Natural killer cell (primary cell): ENCODE data around the gene FYN. TPM values are rescaled to one million over a fixed set of nuclear protein-coding genes. Genes with fewer than 3 reads are reported as not detected.

ENCODE experiments used
- ATAC-seq, 3 donors: fragments of 150-1000 bp in 2 of 3; fragments of 200-7000 bp in 1 of 3; cut with Tn5 transposase; 1 replicate in 1 of 3; 2 replicates in 2 of 3; pipeline ENCODE4 v1.10.0; 2021; ENCODE audit warnings: mild to moderate bottlenecking in 2 of 3, moderate library complexity in 2 of 3
- DNase-seq, 2 donors: peaks; one replicate each; pipeline versions ENCODE4 v3.0.0 to v3.0.0-alpha.2; 2013 to 2021; ENCODE audit warnings: mixed read lengths in 1 of 2
- H3K27ac ChIP-seq: one replicate; pipeline ENCODE4 v1.5.1; 2013; ENCODE audit warnings: mild to moderate bottlenecking, low read length
- H3K27me3 ChIP-seq: one replicate; pipeline ENCODE4 v1.6.1; 2013; ENCODE audit warnings: low read length; ENCODE audit not compliant: control insufficient read depth, insufficient read depth
- H3K36me3 ChIP-seq: one replicate; pipeline ENCODE4 v1.6.1; 2013; ENCODE audit warnings: low read length; ENCODE audit not compliant: control insufficient read depth, insufficient read depth
- H3K4me1 ChIP-seq: one replicate; pipeline ENCODE4 v1.6.1; 2013; ENCODE audit warnings: low read length; ENCODE audit not compliant: control insufficient read depth, insufficient read depth
- H3K4me3 ChIP-seq: one replicate; pipeline ENCODE4 v1.5.1; 2013; ENCODE audit warnings: low read length
- H3K9me3 ChIP-seq: one replicate; pipeline ENCODE4 v1.6.1; 2013; ENCODE audit warnings: low read length; ENCODE audit not compliant: control insufficient read depth, insufficient read depth
- H3K27ac Mint-ChIP-seq, 2 donors: one replicate each; pipeline ENCODE4 v1.8.0; 2022; ENCODE audit warnings: mild to moderate bottlenecking in 2 of 2, mixed read lengths in 2 of 2, moderate library complexity in 1 of 2
- H3K27me3 Mint-ChIP-seq, 2 donors: one replicate each; pipeline ENCODE4 v1.8.0; 2022; ENCODE audit warnings: low read depth in 2 of 2, mixed read lengths in 2 of 2
- H3K36me3 Mint-ChIP-seq: one replicate; pipeline ENCODE4 v1.8.0; 2022; ENCODE audit warnings: mixed read lengths
- H3K4me1 Mint-ChIP-seq, 2 donors: one replicate each; pipeline ENCODE4 v1.8.0; 2022; ENCODE audit warnings: mixed read lengths in 2 of 2
- H3K4me3 Mint-ChIP-seq: one replicate; pipeline ENCODE4 v1.8.0; 2022; ENCODE audit warnings: mild to moderate bottlenecking, moderate library complexity, mixed read lengths
- H3K9me3 Mint-ChIP-seq, 2 donors: one replicate each; pipeline ENCODE4 v1.8.0; 2022; ENCODE audit warnings: mixed read lengths in 2 of 2
- WGBS: methylation state at CpG from one replicate; pipeline ENCODE4 v1.1.7; 2013; ENCODE audit warnings: missing lambda C conversion rate; ENCODE audit not compliant: insufficient coverage; 5-methylcytosine and 5-hydroxymethylcytosine counted together
- intact Hi-C: fragments of 100-400 bp; cut with micrococcal nuclease; formaldehyde crosslinking; loops from one replicate; pipeline ENCODE4 v1.14.2; 2022
- total RNA-seq, 4 donors: library from RNA; stranded (reverse); fragments of 120-200 nt in 1 of 4; gene quantifications; one replicate each; pipeline versions ENCODE4 v1.2.3 to v1.2.4, GENCODE V29; 2013 to 2022
- TF ChIP-seq, protein P1 (sequence below): fragments of 200-600 bp; IDR thresholded peaks from one replicate; pipeline ENCODE4 v1.8.0; 2022; ENCODE audit warnings: antibody characterized with exemption

FYN gene
- total RNA-seq, 3 donors from 2014 or later (not counting 1 experiment from before 2014, with no cell fraction given), result 616 to 757 (median 713) TPM

DNA sequence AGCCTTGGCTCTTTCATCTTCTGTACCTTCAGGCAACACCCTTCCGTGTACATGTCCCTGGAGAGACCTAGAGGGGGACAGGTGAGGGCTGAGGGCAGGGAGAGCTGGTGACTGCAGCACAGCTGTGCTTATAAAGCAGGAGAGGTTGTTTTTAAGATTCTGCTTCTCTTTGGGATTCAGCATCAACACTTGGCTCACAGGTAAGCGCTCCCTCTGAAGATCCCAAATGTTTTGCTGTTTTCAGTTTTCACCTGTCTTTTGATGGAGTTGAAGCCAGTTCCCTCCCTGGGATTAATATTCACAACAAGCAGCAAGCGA lies 248.2 kb downstream of the FYN start:
- Histone ChIP-seq H3K9me3 (peaks cover 5% of the 10 kb centered on the region), H3K27me3 (no peaks in the 10 kb centered on the region), H3K4me3 (no peak overlapping the region), H3K36me3 (peaks cover 2% of the 10 kb centered on the region), H3K27ac (no peak overlapping the region), H3K4me1 (no peaks in the 10 kb centered on the region)
- Mint-ChIP-seq H3K27ac (no peak overlapping the region), H3K27me3 (no peaks in the 10 kb centered on the region), H3K9me3 (peaks cover 0 to 2% of the 10 kb centered on the region in 2 donors), H3K4me1 (no peaks in the 10 kb centered on the region), H3K36me3 (peaks cover 15% of the 10 kb centered on the region), H3K4me3 (no peak overlapping the region)
- ATAC-seq, result no peak
- TF ChIP-seq, protein P1, sequence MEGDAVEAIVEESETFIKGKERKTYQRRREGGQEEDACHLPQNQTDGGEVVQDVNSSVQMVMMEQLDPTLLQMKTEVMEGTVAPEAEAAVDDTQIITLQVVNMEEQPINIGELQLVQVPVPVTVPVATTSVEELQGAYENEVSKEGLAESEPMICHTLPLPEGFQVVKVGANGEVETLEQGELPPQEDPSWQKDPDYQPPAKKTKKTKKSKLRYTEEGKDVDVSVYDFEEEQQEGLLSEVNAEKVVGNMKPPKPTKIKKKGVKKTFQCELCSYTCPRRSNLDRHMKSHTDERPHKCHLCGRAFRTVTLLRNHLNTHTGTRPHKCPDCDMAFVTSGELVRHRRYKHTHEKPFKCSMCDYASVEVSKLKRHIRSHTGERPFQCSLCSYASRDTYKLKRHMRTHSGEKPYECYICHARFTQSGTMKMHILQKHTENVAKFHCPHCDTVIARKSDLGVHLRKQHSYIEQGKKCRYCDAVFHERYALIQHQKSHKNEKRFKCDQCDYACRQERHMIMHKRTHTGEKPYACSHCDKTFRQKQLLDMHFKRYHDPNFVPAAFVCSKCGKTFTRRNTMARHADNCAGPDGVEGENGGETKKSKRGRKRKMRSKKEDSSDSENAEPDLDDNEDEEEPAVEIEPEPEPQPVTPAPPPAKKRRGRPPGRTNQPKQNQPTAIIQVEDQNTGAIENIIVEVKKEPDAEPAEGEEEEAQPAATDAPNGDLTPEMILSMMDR, result no peak
- 95% methylated on average over 3 of the region's 3 CpGs for WGBS
- DNase-seq, result no peak
- intact Hi-C loops, result no loop called here

DNA sequence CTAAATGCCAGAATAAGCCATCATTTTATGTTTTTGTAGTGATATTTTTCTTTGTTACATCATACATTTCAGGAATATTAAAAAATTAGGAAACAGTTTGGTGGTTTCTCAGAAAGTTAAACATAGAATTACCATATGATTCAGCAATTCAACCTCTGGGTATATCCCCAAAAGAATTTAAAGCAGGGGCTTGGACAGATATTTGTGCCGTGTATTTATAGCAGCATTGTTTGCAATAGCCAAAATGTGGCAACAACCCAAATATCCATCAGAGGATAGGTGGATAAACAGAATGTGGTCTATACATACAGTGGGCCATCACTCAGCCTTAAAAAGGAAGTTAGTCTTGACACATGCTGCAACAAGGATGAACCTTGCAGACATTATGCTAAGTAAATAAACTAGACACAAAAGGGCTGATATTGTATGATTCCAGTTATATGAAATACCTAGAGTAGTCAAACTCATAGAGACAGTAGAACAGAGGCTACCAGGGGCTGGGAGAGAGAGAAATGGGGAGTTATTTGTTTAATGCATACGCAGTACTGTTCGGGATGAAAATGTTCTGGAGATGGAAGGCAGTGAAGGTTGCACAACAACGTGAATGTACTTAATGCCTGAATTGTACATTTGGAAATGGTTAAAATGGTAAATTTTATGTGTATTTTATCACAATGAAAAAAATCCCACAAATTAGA lies 248.7 kb downstream of the FYN start:
- peaks cover 0 to 2% of the 10 kb centered on the region in 2 donors for H3K9me3 Mint-ChIP-seq
- intact Hi-C loops, result no loop called here
- peaks cover 2% of the 10 kb centered on the region for H3K36me3 ChIP-seq
- no peaks in the 10 kb centered on the region for H3K27me3 ChIP-seq
- TF ChIP-seq, protein P1, result no peak
- no peak overlapping the region for H3K4me3 Mint-ChIP-seq
- H3K36me3 Mint-ChIP-seq, result peaks cover 12% of the 10 kb centered on the region
- WGBS, result 71% methylated on average over 4 of the region's 4 CpGs
- no peaks in the 10 kb centered on the region for H3K4me1 ChIP-seq
- no peak overlapping the region for H3K4me3 ChIP-seq
- H3K4me1 Mint-ChIP-seq, result no peaks in the 10 kb centered on the region
- no peaks in the 10 kb centered on the region for H3K27me3 Mint-ChIP-seq
- H3K27ac ChIP-seq, result no peak overlapping the region
- H3K9me3 ChIP-seq, result peaks cover 5% of the 10 kb centered on the region
- DNase-seq (no peak), ATAC-seq (no peak)
- H3K27ac Mint-ChIP-seq, result no peak overlapping the region

DNA sequence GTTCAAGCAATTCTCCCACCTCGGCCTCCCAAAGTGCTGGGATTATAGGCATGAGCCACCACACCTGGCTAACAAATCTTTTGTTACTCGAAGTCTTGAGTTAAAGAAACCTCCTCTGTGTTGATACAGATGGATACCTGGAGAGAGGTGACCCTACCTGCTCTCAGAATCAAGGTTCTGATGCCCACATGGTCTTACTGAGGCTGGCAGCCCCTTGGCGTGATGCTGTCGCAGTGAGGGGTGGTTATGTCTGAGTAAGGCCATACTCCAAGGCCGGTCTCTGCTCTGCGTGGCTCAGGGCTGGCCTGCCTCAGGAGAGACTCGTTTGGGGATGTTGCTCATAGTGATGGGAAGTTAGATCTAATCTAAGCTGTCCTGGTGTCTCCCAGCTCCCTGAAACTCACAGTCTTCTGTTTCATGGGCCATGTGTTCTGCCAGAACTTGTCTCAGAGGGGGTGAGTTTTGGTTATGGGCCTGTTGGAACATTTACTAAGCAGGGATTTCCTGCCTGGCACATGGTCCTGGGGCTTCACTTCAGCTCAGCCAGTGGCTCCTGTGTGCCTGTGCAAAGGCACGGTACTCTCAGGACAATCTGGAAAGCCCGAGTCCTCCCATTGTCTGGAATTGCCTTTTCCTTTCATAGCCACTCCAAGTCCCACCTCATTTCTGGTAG lies 250.1 kb downstream of the FYN start:
- intact Hi-C loops, result no loop called here
- H3K4me1 ChIP-seq, result no peaks in the 10 kb centered on the region
- H3K27me3 ChIP-seq, result no peaks in the 10 kb centered on the region
- Mint-ChIP-seq H3K4me1 (no peaks in the 10 kb centered on the region), H3K4me3 (no peak overlapping the region), H3K36me3 (no peaks in the 10 kb centered on the region), H3K27me3 (no peaks in the 10 kb centered on the region), H3K27ac (no peak overlapping the region), H3K9me3 (no peaks in the 10 kb centered on the region)
- 81% methylated on average over 9 of the region's 9 CpGs for WGBS
- H3K27ac ChIP-seq, result no peak overlapping the region
- H3K4me3 ChIP-seq, result no peak overlapping the region
- TF ChIP-seq, protein P1, result no peak
- H3K36me3 ChIP-seq, result no peaks in the 10 kb centered on the region
- no peak for ATAC-seq
- H3K9me3 ChIP-seq, result no peaks in the 10 kb centered on the region
- no peak for DNase-seq

DNA sequence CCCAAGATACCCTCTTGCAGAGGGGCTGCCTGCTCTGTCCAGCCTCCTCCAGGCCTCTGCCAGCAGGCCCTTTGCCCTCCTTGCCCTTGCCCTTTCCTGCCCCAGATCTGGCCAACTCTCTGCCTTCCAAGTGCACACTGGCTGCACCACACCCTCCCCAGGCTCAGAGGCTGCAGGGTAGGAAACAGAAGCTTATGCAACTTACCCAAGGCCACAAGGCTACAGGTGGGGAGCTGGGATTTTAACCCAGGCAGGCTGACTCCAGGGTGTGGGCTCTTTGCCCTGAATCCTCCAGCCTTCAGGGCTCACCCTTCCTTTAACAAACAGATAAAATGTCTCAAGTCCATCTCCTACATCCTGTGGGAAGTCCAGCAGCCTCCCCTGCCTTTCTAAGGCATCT lies 253.1 kb downstream of the FYN start:
- Histone ChIP-seq H3K9me3 (no peaks in the 10 kb centered on the region), H3K4me1 (no peaks in the 10 kb centered on the region), H3K36me3 (no peaks in the 10 kb centered on the region), H3K4me3 (no peak overlapping the region), H3K27me3 (no peaks in the 10 kb centered on the region), H3K27ac (no peak overlapping the region)
- intact Hi-C loops, result no loop called here
- DNase-seq, result no peak
- Mint-ChIP-seq H3K9me3 (no peaks in the 10 kb centered on the region), H3K27me3 (peaks cover 0 to 4% of the 10 kb centered on the region in 2 donors), H3K36me3 (no peaks in the 10 kb centered on the region), H3K4me3 (no peak overlapping the region), H3K27ac (no peak overlapping the region), H3K4me1 (no peaks in the 10 kb centered on the region)
- ATAC-seq, result no peak
- TF ChIP-seq, protein P1, result no peak
